NB4 (cell line): ENCODE measurements around the gene RARB.

Source experiments
- POLR2A ChIP-seq: IDR thresholded peaks from 2 replicates; pipeline ENCODE4 v1.6.1; 2011; ENCODE audit warnings: mild to moderate bottlenecking; ENCODE audit not compliant: insufficient read length; ENCODE audit errors: extremely low read depth
- TF ChIP-seq, protein P1 (sequence below): IDR thresholded peaks from one replicate; pipeline ENCODE4 v1.5.1; 2012; ENCODE audit warnings: low read depth, low read length

DNA sequence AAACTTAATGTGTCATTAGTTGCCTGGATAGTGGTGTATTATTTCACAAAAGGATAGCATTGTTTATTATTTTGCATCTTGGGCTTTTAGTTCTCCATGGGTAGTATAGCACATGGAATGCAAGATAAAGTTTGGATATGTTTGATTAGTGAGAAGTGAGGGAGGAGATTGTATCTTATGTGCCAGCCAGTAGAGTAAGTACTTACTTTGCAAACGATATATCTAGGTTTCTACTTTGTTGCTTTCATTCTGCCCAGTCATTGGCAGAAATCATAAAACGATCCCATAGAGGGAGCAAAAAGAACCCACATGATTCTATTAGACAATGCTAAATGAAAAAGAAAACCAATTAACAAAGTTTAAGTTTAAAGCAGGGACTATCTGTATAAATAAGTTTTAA is 105.3 kb downstream of the RARB start:
- TF ChIP-seq, protein P1, sequence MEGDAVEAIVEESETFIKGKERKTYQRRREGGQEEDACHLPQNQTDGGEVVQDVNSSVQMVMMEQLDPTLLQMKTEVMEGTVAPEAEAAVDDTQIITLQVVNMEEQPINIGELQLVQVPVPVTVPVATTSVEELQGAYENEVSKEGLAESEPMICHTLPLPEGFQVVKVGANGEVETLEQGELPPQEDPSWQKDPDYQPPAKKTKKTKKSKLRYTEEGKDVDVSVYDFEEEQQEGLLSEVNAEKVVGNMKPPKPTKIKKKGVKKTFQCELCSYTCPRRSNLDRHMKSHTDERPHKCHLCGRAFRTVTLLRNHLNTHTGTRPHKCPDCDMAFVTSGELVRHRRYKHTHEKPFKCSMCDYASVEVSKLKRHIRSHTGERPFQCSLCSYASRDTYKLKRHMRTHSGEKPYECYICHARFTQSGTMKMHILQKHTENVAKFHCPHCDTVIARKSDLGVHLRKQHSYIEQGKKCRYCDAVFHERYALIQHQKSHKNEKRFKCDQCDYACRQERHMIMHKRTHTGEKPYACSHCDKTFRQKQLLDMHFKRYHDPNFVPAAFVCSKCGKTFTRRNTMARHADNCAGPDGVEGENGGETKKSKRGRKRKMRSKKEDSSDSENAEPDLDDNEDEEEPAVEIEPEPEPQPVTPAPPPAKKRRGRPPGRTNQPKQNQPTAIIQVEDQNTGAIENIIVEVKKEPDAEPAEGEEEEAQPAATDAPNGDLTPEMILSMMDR: no peak
- no peak for TF ChIP-seq POLR2A
